Spleen (tissue), 3 donors: Measurements from ENCODE around the gene SLC28A1.

ENCODE experiments used
- POLR2A ChIP-seq, 3 donors: fragments of 450-650 bp; IDR thresholded peaks; one replicate each; pipeline ENCODE4 v1.5.1; 2017; ENCODE audit warnings: antibody characterized with exemption in 3 of 3, mild to moderate bottlenecking in 1 of 3
- POLR2AphosphoS5 ChIP-seq, 3 donors: sonication (generic); formaldehyde crosslinking; IDR thresholded peaks; one replicate each; pipeline ENCODE4 v1.5.1; 2017; ENCODE audit warnings: antibody characterized with exemption in 3 of 3

- TF ChIP-seq POLR2AphosphoS5 (IDR thresholded peaks at IDR 0.05) (no peak), POLR2A (IDR thresholded peaks at IDR 0.05) (no peak)
These were observed 32.2 kb upstream of the SLC28A1 start for GRCh38 chr15:84852212-84852611.
